ENCODE results near the gene ATP9A.

- no peak for TF ChIP-seq CTCF (conservative IDR thresholded peaks at IDR 0.05; ENCODE audit: low read depth, low read length)
- TF ChIP-seq MXI1 (IDR thresholded peaks at IDR 0.05; ENCODE audit: borderline replicate concordance, low read depth, low read length) = no peak
- TF ChIP-seq USF2 (IDR thresholded peaks at IDR 0.05; ENCODE audit: low read depth, low read length) = no peak
- no peak for TF ChIP-seq POLR2A (IDR thresholded peaks at IDR 0.05; ENCODE audit: low read depth, low read length)
- TF ChIP-seq SMC3 (IDR thresholded peaks at IDR 0.05; ENCODE audit: low read depth, low read length) = no peak
- TF ChIP-seq RFX5 (IDR thresholded peaks at IDR 0.05; ENCODE audit: low read depth, low read length) = no peak
- no peak for TF ChIP-seq BHLHE40 (IDR thresholded peaks at IDR 0.05; ENCODE audit: low read depth, low read length)
- no peak for TF ChIP-seq MAZ (IDR thresholded peaks at IDR 0.05; ENCODE audit: borderline replicate concordance, low read depth, low read length)
- TF ChIP-seq CEBPB (IDR thresholded peaks at IDR 0.05; ENCODE audit: low read depth, low read length) = no peak
- TF ChIP-seq ELK1 (IDR thresholded peaks at IDR 0.05; ENCODE audit: borderline replicate concordance, low read depth, low read length) = no peak
- no peak for TF ChIP-seq RCOR1 (IDR thresholded peaks at IDR 0.05; ENCODE audit: insufficient replicate concordance, low read length)
- TF ChIP-seq CHD1 (IDR thresholded peaks at IDR 0.05; ENCODE audit: low read depth, low read length) = no peak
Measured at GRCh38 chr20:51715856-51716185, 52.4 kb downstream of the ATP9A start.
